OCI-LY1 (cell line): Measurements from ENCODE around the gene SV2B.

ENCODE experiments used
- H2AFZ ChIP-seq: fragments of 200-600 bp; sonication (generic), shearing (Covaris generic); 2 replicates; pipeline ENCODE4 v1.6.0; 2014; ENCODE audit warnings: antibody characterized with exemption, mild to moderate bottlenecking, low read length
- H3F3A ChIP-seq: fragments of 200-600 bp; sonication (generic), shearing (Covaris generic); 2 replicates; pipeline ENCODE4 v1.6.0; 2014; ENCODE audit warnings: mild to moderate bottlenecking, antibody characterized with exemption, low read length, moderate library complexity; ENCODE audit not compliant: insufficient read depth
- H3K27ac ChIP-seq: fragments of 200-600 bp; sonication (generic); 2 replicates; pipeline ENCODE4 v1.5.1; 2014; ENCODE audit warnings: low read length, mixed run types, mild to moderate bottlenecking, low read depth; ENCODE audit not compliant: poor library complexity, severe bottlenecking
- H3K27me3 ChIP-seq: fragments of 200-600 bp; sonication (generic); 2 replicates; pipeline ENCODE4 v1.6.0; 2014; ENCODE audit warnings: antibody characterized with exemption, mild to moderate bottlenecking, low read length, moderate library complexity; ENCODE audit not compliant: insufficient read depth
- H3K36me3 ChIP-seq: fragments of 200-600 bp; sonication (generic); 2 replicates; pipeline ENCODE4 v1.6.1; 2014; ENCODE audit warnings: mild to moderate bottlenecking, antibody characterized with exemption, low read length, moderate library complexity, mixed read lengths; ENCODE audit not compliant: insufficient read depth
- H3K4me1 ChIP-seq: fragments of 200-600 bp; sonication (generic); 2 replicates; pipeline ENCODE4 v1.5.1; 2014; ENCODE audit warnings: mild to moderate bottlenecking, low read length, moderate library complexity; ENCODE audit not compliant: insufficient read depth, severe bottlenecking
- H3K4me2 ChIP-seq: fragments of 200-600 bp; sonication (generic), shearing (Covaris generic); 2 replicates; pipeline ENCODE4 v1.6.1; 2014; ENCODE audit warnings: low read length
- H3K4me3 ChIP-seq: fragments of 200-600 bp; sonication (generic); 2 replicates; pipeline ENCODE4 v1.5.1; 2014; ENCODE audit warnings: low read length, low read depth, mild to moderate bottlenecking, mixed read lengths; ENCODE audit not compliant: poor library complexity, severe bottlenecking
- H3K79me2 ChIP-seq: fragments of 200-600 bp; shearing (Covaris generic); 2 replicates; pipeline ENCODE4 v1.6.1; 2016; ENCODE audit warnings: mixed run types, low read length, mixed read lengths; ENCODE audit not compliant: insufficient read depth
- H3K9ac ChIP-seq: fragments of 200-600 bp; sonication (generic), shearing (Covaris generic); 2 replicates; pipeline ENCODE4 v1.6.1; 2014; ENCODE audit warnings: mild to moderate bottlenecking, low read length, mixed read lengths
- H3K9me2 ChIP-seq: fragments of 200-600 bp; sonication (generic), shearing (Covaris generic); 2 replicates; pipeline ENCODE4 v1.6.1; 2014; ENCODE audit warnings: low read depth, mild to moderate bottlenecking, low read length, mixed read lengths
- H3K9me3 ChIP-seq: fragments of 200-600 bp; shearing (Covaris generic); 2 replicates; pipeline ENCODE4 v1.6.1; 2014; ENCODE audit warnings: low read length, mixed read lengths
- H4K20me1 ChIP-seq: fragments of 200-600 bp; sonication (generic), shearing (Covaris generic); 2 replicates; pipeline ENCODE4 v1.6.0; 2016; ENCODE audit warnings: mild to moderate bottlenecking, low read length; ENCODE audit not compliant: insufficient read depth
- EZH2 ChIP-seq: fragments of 200-600 bp; sonication (generic), shearing (Covaris generic); IDR thresholded peaks from 2 replicates; pipeline ENCODE4 v1.8.0; 2017; ENCODE audit warnings: borderline replicate concordance, mixed run types, mild to moderate bottlenecking, antibody characterized with exemption, low read length, moderate library complexity, mixed read lengths
- TF ChIP-seq, protein P1 (sequence below): fragments of 200-600 bp; sonication (generic), shearing (Covaris generic); IDR thresholded peaks from 2 replicates; pipeline ENCODE4 v1.5.1; 2017; ENCODE audit warnings: mild to moderate bottlenecking, antibody characterized with exemption, low read length, moderate library complexity, mixed read lengths

SV2B gene

DNA sequence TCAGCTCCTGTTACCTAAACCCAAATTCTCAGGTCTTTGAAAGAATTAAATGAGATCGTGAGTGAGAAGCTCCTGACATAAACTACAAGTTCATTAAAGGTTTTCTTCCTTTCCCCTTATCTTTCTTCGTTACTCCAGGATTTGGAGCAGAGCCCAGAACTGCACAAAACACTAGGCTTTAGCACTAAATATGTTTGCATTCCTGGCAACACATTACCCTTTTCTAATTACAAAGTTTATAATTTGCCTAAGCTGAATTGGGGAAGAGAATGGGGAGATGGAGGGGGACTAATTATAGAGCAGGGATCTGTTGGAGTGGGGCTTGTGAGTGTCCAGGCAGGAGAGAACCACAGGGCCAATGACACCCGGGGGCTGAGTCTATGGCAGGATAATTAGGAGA, 109.7 kb downstream of the SV2B start:
- H3K27ac ChIP-seq: no peak overlapping the region

DNA sequence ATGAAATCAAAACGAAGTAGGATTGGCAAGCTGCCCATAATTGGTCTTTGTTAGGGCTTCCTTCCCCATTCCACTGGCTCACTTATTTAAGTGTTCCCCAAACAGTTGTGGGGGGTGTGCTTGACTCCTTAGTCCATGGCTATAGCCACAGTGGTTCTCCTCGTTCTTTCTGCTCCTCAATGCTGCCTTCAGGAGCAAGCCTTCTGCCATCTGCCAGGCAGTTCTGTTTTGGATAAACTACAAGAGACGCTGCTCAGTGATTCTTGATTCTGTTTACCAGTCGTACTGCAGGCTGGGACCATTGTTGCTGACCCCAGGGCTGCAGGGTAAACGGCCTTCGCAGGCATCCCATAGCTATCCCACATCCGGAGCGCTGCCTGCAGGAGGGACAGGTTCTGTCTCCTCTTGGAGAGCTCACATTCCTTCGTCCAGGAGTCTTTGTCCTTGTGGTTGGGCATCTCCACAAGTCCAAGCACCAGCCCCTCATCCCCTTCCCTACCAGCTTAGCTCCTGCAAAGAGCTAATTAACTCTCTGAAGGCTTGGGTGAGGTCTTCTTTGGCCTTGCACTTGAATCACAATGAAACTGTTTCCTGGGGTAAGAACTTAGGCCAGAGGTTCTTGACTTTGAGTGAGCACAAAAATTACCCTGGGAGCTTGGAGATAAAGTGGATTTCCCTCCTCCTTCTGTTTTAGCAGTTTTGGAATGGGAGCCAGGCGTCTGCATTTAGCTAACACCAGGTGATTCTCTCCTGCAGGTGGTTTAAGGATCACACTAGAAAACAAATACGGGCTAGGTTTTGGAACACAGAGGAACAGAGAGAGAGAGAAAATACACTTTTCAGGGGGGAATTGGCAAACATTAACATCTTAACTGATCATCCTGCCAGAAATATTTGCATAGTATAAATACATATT, 114.9 kb downstream of the SV2B start:
- TF ChIP-seq, protein P1, sequence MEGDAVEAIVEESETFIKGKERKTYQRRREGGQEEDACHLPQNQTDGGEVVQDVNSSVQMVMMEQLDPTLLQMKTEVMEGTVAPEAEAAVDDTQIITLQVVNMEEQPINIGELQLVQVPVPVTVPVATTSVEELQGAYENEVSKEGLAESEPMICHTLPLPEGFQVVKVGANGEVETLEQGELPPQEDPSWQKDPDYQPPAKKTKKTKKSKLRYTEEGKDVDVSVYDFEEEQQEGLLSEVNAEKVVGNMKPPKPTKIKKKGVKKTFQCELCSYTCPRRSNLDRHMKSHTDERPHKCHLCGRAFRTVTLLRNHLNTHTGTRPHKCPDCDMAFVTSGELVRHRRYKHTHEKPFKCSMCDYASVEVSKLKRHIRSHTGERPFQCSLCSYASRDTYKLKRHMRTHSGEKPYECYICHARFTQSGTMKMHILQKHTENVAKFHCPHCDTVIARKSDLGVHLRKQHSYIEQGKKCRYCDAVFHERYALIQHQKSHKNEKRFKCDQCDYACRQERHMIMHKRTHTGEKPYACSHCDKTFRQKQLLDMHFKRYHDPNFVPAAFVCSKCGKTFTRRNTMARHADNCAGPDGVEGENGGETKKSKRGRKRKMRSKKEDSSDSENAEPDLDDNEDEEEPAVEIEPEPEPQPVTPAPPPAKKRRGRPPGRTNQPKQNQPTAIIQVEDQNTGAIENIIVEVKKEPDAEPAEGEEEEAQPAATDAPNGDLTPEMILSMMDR: no peak
- no peak for TF ChIP-seq EZH2
- H3K4me2 ChIP-seq: no peak overlapping the region
- H2AFZ ChIP-seq: no peak overlapping the region
- H3K27ac ChIP-seq: no peak overlapping the region
- no peaks in the 10 kb centered on the region for H3K9me2 ChIP-seq
- H3F3A ChIP-seq: no peaks in the 10 kb centered on the region
- no peaks in the 10 kb centered on the region for H3K79me2 ChIP-seq
- H3K36me3 ChIP-seq: no peaks in the 10 kb centered on the region
- no peaks in the 10 kb centered on the region for H3K4me1 ChIP-seq
- no peaks in the 10 kb centered on the region for H3K27me3 ChIP-seq
- H4K20me1 ChIP-seq: no peaks in the 10 kb centered on the region
- H3K4me3 ChIP-seq: no peak overlapping the region
- H3K9ac ChIP-seq: no peak overlapping the region
- H3K9me3 ChIP-seq: no peaks in the 10 kb centered on the region

More for the DNA sequence above, 109.7 kb downstream of the SV2B start:
- no peaks in the 10 kb centered on the region for H3K9me2 ChIP-seq
- no peaks in the 10 kb centered on the region for H3K27me3 ChIP-seq
- no peaks in the 10 kb centered on the region for H4K20me1 ChIP-seq
- H3K9me3 ChIP-seq: no peaks in the 10 kb centered on the region
- no peak overlapping the region for H3K4me2 ChIP-seq
- no peaks in the 10 kb centered on the region for H3K79me2 ChIP-seq
- no peak overlapping the region for H3K4me3 ChIP-seq
- no peaks in the 10 kb centered on the region for H3K36me3 ChIP-seq
- H3K9ac ChIP-seq: no peak overlapping the region
- H2AFZ ChIP-seq: no peak overlapping the region
- no peak for TF ChIP-seq EZH2
- TF ChIP-seq, protein P1: no peak
- H3K4me1 ChIP-seq: no peaks in the 10 kb centered on the region
- H3F3A ChIP-seq: no peaks in the 10 kb centered on the region

DNA sequence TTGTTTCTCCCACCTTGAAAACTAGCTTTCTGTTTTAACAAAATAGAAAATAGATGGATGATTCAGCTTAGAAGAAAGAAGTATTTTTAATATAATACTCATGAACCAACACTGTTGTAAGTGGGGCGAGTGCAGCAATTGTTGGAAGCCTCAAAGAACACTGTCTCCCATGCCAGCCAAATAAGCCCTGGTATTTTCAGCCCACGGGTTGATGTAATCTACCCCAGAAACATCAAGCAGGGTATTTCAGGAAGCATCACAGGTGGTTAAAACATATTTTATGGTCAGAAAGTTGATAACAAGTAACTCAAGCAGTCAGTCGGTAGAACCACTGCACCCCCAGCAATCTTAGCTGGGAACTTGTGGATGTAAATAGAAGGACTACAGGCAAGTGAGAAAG, 115.9 kb downstream of the SV2B start:
- no peaks in the 10 kb centered on the region for H3K36me3 ChIP-seq
- H3K4me1 ChIP-seq: no peaks in the 10 kb centered on the region
- no peaks in the 10 kb centered on the region for H3K27me3 ChIP-seq
- H3K79me2 ChIP-seq: no peaks in the 10 kb centered on the region
- H2AFZ ChIP-seq: no peak overlapping the region
- no peaks in the 10 kb centered on the region for H3F3A ChIP-seq
- H3K9me2 ChIP-seq: no peaks in the 10 kb centered on the region
- H4K20me1 ChIP-seq: no peaks in the 10 kb centered on the region
- H3K4me2 ChIP-seq: no peak overlapping the region
- H3K9ac ChIP-seq: no peak overlapping the region
- H3K4me3 ChIP-seq: no peak overlapping the region
- TF ChIP-seq, protein P1: no peak
- no peak for TF ChIP-seq EZH2
- H3K9me3 ChIP-seq: no peaks in the 10 kb centered on the region
- no peak overlapping the region for H3K27ac ChIP-seq
